Measurements from ENCODE around the gene PTGER1.

The PTGER1 gene

DNA sequence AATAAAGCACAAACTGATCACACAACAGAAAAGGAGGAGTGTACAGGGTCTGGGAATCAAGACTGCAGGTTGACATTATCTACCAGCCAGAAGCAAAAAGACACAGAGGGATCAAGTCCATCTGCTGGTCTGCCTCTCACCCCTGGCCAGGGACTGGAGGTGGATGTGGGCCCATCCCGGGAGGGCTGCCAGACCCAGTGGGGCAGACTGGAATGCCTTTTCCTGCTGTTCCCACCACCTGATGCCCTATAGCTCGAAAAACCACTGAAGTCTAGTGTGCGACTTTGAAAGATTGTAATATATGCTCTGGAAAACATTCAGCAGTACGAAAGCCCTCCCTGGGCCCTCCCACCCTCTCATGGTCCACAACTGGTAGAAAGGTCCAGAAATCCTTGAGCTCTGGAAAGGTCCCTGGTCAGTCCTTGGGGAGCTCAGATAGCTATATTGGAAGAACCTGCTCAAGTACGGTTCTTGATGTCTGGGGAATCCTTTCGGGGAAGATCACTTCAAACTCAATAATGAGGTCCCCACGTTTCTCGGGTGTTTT lies 40.4 kb upstream of the PTGER1 start:
- Histone ChIP-seq H3K4me1 (ENCODE audit: low read length) (peaks cover 15% of the 10 kb centered on the region), H3K27ac (ENCODE audit: low read length) (no peak overlapping the region), H2AFZ (ENCODE audit: low read depth, low read length) (no peak overlapping the region), H3K4me3 (ENCODE audit: low read length) (no peak overlapping the region), H4K20me1 (ENCODE audit: insufficient read depth, low read length) (peaks cover 24% of the 10 kb centered on the region), H3K79me2 (ENCODE audit: low read length) (peaks cover 31% of the 10 kb centered on the region), H3K4me2 (ENCODE audit: low read length) (no peak overlapping the region), H3K9ac (ENCODE audit: low read length) (no peak overlapping the region), H3K9me3 (ENCODE audit: insufficient read depth, low read length) (no peaks in the 10 kb centered on the region), H3K27me3 (ENCODE audit: low read depth, low read length) (no peaks in the 10 kb centered on the region), H3K36me3 (replicated peaks; ENCODE audit: low read depth, low read length) (peaks cover 31% of the 10 kb centered on the region)
- TF ChIP-seq, protein P1, sequence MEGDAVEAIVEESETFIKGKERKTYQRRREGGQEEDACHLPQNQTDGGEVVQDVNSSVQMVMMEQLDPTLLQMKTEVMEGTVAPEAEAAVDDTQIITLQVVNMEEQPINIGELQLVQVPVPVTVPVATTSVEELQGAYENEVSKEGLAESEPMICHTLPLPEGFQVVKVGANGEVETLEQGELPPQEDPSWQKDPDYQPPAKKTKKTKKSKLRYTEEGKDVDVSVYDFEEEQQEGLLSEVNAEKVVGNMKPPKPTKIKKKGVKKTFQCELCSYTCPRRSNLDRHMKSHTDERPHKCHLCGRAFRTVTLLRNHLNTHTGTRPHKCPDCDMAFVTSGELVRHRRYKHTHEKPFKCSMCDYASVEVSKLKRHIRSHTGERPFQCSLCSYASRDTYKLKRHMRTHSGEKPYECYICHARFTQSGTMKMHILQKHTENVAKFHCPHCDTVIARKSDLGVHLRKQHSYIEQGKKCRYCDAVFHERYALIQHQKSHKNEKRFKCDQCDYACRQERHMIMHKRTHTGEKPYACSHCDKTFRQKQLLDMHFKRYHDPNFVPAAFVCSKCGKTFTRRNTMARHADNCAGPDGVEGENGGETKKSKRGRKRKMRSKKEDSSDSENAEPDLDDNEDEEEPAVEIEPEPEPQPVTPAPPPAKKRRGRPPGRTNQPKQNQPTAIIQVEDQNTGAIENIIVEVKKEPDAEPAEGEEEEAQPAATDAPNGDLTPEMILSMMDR (IDR thresholded peaks at IDR 0.05; ENCODE audit: low read depth, low read length) = no peak
- no peak for TF ChIP-seq EZH2phosphoT487 (IDR thresholded peaks at IDR 0.05; ENCODE audit: low read depth)

DNA sequence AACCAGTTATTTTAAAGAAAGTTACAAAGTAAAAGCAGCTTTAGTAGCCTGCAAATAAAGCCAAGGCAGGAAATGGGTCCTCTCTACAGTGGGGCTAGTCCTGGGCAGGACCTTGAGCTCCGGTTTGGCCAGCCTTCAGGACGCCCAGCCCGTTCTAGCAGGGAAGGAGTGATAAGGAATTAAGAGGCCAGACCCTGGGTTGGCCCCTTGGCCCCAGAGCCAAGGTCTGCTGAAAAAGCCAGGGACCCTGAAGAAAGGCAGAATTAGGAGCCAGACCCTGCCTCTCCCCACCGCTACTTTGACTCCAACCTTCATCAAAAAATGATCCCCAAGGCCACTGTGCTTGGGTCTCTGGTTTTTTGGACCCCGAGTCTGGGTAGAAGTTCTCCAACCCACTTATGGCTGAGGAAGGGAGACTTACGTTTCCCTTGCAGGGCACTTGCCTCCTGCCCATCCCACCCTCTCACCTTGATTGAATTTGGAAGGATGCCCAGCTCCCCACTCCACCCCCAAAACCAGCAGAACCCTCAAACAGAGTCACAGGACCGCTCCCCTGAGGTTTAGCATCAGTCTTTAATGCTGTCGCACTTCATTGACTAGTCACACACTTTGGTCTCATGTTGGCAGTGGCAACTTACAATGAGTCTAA lies 39.2 kb upstream of the PTGER1 start:
- Histone ChIP-seq H3K9me3 (ENCODE audit: insufficient read depth, low read length) (no peaks in the 10 kb centered on the region), H3K4me2 (ENCODE audit: low read length) (no peak overlapping the region), H2AFZ (ENCODE audit: low read depth, low read length) (no peak overlapping the region), H3K79me2 (ENCODE audit: low read length) (peaks cover 31% of the 10 kb centered on the region), H3K27ac (ENCODE audit: low read length) (no peak overlapping the region), H3K27me3 (ENCODE audit: low read depth, low read length) (no peaks in the 10 kb centered on the region), H3K9ac (ENCODE audit: low read length) (no peak overlapping the region), H3K4me3 (ENCODE audit: low read length) (no peak overlapping the region), H4K20me1 (ENCODE audit: insufficient read depth, low read length) (peaks cover 24% of the 10 kb centered on the region), H3K4me1 (ENCODE audit: low read length) (peaks cover 14% of the 10 kb centered on the region), H3K36me3 (replicated peaks; ENCODE audit: low read depth, low read length) (peaks cover 31% of the 10 kb centered on the region)
- TF ChIP-seq, protein P1 (IDR thresholded peaks at IDR 0.05; ENCODE audit: low read depth, low read length) = no peak
- no peak for TF ChIP-seq EZH2phosphoT487 (IDR thresholded peaks at IDR 0.05; ENCODE audit: low read depth)

DNA sequence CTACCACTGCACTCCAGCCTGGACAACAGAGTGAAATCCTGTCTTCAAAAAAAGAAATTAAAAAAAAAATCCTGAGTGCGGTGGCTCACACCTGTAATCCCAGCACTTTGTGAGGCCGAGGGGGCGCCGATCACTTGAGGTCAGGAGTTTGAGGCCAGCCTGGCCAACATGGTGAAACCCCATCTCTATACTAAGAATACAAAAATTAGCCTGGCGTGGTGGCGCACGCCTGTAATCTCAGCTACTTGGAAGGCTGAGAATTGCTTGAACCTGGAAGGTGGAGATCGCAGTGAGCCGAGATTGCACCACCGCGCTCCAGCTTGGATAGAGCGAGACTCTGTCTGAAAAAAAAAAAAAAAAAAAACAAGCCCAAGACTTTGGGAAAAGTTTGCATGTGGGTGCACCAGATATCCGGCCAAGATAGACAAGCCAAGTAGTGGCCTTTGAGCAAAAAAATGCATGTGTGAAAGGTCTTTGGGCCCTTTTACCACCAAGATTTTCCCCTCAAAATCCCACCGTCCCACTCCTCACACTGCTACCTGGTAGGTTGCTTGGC lies 37.3 kb upstream of the PTGER1 start:
- H3K4me3 ChIP-seq (ENCODE audit: low read length) = no peak overlapping the region
- H3K27me3 ChIP-seq (ENCODE audit: low read depth, low read length) = no peaks in the 10 kb centered on the region
- no peaks in the 10 kb centered on the region for H3K9me3 ChIP-seq (ENCODE audit: insufficient read depth, low read length)
- no peak overlapping the region for H3K27ac ChIP-seq (ENCODE audit: low read length)
- peaks cover 25% of the 10 kb centered on the region for H3K79me2 ChIP-seq (ENCODE audit: low read length)
- no peak overlapping the region for H3K9ac ChIP-seq (ENCODE audit: low read length)
- TF ChIP-seq EZH2phosphoT487 (IDR thresholded peaks at IDR 0.05; ENCODE audit: low read depth) = no peak
- TF ChIP-seq, protein P1 (IDR thresholded peaks at IDR 0.05; ENCODE audit: low read depth, low read length) = no peak
- H3K36me3 ChIP-seq (replicated peaks; ENCODE audit: low read depth, low read length) = peaks cover 31% of the 10 kb centered on the region
- no peak overlapping the region for H2AFZ ChIP-seq (ENCODE audit: low read depth, low read length)
- no peak overlapping the region for H3K4me2 ChIP-seq (ENCODE audit: low read length)
- peaks cover 24% of the 10 kb centered on the region for H4K20me1 ChIP-seq (ENCODE audit: insufficient read depth, low read length)
- peaks cover 8% of the 10 kb centered on the region for H3K4me1 ChIP-seq (ENCODE audit: low read length)

DNA sequence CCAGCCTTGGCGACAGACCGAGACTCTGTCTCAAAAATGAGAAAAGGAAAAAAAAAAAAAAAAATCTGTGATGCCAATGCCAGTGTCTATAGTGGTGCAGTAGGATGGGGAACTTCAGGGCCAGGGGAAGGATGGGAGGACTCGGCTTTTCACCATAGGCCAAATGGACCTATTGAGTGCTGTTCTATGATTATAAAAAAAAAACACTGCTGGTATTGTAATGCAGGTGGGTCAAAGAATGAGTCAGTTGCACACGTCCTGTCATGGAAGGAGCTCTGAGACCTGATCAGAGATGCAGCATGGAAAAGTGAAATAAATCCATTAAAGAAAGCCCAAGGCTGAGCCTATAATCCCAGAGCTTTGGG lies 36.1 kb upstream of the PTGER1 start:
- H3K9me3 ChIP-seq (ENCODE audit: insufficient read depth, low read length) = no peaks in the 10 kb centered on the region
- H3K36me3 ChIP-seq (replicated peaks; ENCODE audit: low read depth, low read length) = peaks cover 29% of the 10 kb centered on the region
- peaks cover 12% of the 10 kb centered on the region for H3K79me2 ChIP-seq (ENCODE audit: low read length)
- TF ChIP-seq EZH2phosphoT487 (IDR thresholded peaks at IDR 0.05; ENCODE audit: low read depth) = no peak
- TF ChIP-seq, protein P1 (IDR thresholded peaks at IDR 0.05; ENCODE audit: low read depth, low read length) = no peak
- H3K9ac ChIP-seq (ENCODE audit: low read length) = no peak overlapping the region
- no peak overlapping the region for H3K27ac ChIP-seq (ENCODE audit: low read length)
- no peak overlapping the region for H2AFZ ChIP-seq (ENCODE audit: low read depth, low read length)
- no peaks in the 10 kb centered on the region for H3K27me3 ChIP-seq (ENCODE audit: low read depth, low read length)
- H3K4me1 ChIP-seq (ENCODE audit: low read length) = no peaks in the 10 kb centered on the region; the same call in 1 of the 2 replicates
- H4K20me1 ChIP-seq (ENCODE audit: insufficient read depth, low read length) = peaks cover 11% of the 10 kb centered on the region
- H3K4me3 ChIP-seq (ENCODE audit: low read length) = no peak overlapping the region
- H3K4me2 ChIP-seq (ENCODE audit: low read length) = no peak overlapping the region

All from OCI-LY3 (cell line).